ENCODE results near the gene NCOA3.

Gene NCOA3

DNA sequence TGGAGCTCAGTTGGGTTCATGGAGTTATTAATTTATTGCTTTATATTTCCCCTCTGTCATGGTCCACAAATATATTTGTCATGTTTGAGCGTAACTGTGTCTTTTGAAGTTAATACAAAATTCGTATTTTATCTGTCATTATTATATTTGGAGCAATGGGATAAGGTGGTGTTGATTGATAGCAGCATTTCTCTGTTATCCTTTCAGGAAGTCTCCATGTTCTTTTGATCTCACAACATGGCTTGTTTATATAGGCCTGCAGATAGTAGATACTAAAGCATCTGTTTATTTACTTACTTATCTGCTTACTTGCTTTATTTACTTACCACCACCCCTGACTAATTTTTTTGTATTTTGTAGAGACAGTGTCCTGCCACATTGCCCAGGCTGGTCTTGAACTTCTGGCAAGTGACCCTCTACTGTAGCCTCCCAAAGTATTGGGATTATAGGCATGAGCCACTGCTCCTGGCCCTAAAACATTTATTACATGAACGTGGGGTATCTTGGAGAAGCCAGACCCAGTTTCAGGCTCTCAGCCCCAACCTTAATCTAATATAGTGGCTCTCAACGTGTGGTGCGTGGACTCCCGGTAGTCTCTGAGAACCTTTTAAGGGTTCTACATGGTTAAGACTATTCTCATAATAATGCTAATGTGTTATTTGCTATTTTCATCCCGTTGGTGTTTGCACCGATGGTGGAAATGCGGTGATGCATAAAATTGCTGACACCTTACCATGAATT, 104.2 kb downstream of the NCOA3 start:
- DNase-seq, result no peak

DNA sequence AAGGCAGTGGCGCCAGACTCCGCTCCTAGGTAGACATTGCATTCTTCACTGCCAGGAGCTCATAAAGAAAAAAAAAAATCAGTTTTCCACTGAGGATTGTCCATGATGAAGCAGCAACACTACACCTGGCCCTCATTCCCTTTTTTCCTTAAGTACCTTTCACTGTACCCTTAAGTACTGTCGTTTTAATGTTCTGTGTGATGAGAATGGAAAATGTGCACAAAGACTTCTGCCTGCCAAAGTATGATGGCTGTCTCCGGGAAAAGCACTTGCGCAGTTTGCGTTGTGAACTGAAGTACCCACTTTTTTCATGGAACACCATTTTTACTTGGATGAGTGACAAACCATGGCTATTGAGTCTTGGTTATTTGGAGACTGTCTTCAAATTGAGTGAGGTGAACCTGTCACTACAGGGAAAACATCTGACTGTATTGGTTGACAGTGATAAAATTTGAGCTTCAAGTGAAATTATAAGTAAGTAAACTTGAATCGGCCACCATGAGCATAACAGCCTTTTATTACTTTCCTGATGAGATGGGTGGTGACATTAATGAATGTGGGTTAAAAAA, 104.8 kb downstream of the NCOA3 start:
- DNase-seq, result no peak

DNA sequence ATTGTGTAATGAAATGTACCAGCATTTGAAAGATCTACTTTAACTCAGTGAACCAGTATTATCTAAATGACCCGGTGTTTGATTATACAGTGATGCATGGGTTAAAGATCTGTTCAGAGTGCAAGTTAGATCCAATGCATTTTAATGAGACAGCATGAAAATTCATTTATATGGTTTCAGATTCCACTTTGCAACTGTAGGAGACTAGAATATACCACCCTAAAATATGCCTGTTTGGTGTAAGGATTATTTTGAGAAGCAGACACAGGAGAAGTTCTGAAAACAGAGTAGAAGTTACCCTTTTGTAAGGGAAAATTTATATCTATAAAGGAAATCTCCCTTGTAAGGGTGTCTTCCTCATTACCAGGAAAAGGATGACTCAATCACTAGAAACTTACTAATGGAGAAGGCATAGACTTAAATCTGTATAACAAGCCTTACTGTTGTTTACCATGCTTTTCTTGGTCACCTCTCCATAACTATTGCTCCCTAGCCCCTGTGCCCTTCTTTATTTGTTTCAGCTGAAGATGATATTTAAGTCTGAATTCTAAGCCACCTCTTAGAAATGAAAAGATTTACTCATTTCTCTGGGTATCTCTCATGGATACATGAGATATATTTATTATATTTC, 105.4 kb downstream of the NCOA3 start:
- no peak for DNase-seq

DNA sequence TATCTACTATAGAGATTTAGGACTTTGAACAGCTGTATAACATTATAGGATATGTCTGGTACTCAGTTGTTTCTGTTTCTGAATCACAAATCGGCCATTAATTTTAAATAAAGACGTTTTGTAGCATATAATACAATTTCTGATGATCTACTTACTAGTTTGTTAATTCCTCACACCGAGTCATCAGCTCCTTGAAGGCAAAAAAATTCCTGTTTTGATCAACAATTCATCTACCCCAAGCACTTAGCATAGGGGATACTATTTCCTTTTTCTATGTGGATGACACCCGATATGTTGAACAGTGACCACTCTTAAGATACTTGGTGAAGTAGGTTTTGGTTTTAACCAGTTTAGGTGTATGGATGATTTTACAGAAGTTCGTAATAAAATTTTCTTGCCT, 107.3 kb downstream of the NCOA3 start:
- no peak for DNase-seq

DNA sequence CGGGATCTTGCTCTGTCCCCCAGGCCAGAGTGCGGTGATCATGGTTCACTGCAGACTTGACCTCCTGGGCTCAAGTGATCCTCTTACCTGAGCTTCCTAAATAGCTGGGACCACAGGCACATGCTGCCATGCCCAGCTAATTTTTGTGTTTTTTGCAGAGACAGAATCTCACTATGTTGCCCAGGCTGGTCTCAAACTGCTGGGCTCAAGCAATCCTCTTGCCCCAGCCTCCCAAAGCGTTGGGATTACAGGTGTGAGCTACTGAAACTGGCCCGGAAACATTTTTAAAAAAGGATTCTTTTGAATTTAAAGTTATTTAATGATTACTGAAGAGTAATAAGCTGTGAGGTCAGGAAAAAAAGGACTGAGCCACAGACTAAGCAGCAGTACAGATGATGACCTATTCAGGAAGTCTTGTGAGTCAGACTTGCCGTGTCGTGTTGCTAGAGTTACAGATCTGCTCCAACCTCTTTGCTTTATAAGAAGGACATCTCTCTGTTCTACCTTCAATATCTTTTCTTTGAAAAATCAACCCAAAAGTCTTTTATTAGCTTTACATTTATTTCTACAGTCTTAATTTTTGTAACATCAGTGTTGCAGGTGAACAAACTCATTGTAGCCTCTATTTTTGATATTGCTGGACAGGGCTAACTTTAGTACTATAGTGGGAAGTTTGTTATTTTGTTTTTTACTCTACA, 108.7 kb downstream of the NCOA3 start:
- DNase-seq, result peak; percentile 41

DNA sequence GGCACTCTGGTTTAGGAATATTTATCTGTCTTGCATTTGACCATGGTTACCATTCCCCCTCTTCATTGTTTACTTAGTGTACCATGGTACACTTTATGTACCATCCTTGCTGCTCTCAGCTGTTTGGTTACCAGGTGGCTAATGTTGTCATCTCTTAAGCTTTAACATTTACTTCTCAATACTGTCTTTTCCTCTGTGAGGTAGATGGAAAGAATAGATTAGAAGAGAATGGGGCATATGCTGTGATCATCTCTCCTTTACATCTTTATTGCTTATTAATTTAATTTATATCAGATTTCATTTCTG, 109.2 kb downstream of the NCOA3 start:
- DNase-seq, result no peak

DNA sequence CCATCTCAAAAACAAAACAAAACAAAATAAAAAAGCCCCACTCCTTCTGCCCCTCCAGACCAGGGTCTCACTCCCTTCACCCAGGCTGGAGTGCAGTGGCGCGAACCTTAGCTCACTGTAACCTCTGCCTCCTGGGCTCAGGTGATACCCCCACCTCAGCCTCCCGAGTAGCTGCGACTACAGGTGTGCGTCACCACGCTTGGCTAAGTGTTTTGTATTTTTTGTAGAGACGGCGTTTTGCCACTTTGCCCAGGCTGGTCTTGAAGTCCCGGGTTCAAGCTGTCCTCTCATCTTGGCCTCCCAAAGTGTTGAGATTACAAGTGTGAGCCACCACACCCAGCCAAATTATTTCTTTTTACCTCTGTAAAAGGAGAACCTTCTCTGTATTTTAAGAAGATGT, 110.1 kb downstream of the NCOA3 start:
- no peak for DNase-seq

DNA sequence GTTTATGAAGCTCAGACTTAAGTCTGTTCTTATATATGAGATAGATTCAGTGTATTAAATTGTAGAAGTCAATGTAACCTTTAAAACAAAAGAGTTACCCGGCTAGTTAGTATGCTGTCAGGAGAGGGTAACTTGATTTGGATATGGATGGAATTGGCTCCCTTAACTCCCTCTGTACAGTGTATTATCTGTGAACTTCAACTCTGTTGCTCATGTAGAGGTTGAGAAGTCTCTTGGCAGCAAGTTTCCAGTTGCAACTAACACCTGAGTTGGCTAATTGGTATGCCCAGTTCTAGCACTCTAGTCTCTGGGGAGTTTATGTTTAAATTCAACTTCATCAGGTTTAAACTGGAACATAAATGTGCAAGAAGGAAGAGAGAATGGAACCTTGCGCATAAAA, 111.0 kb downstream of the NCOA3 start:
- no peak for DNase-seq

DNA sequence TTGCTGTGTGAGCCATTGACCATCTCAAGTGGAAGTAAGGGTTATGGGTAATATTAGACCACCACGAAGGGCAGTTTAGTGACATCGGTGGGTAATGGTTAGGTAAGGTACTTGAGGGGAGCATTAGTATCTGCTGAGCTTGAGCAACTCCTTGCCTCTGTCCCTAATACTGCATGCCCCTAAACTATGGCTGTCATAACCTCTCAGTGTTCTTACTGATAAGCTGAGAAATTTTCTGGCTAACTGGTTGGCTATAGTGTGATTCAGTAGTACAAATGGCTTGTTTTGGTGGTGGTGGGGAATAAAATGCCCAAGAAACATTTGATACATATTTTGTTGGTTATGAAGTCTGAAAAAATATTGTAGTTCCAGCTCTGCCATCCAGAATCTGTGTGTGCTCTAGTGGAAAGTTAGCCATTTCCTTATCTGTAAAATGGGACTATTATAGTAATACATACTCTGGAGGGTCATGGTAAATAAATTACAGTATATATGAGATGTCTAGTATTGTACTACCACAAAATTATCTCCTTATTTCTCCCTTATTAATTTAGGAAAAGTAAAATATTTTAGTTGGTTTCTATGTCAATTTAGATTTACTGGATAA, 113.1 kb downstream of the NCOA3 start:
- no peak for DNase-seq

DNA sequence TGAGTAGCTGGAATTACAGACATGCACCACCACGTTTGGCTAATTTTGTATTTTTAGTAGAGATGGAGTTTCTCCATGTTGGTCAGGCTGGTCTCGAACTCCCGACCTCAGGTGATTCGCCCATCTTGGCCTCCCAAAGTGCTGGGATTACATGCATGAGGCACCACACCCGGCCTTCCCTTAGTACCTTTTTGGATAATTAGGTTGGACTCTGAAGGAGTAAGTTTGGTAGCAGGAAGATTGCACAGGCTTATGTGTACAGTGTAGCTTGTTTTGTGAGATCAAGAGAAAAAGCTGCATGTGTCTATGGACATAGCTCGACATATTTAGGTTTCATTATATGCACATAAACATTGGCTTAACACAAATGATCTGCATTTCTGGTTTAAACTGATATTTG, 116.8 kb downstream of the NCOA3 start:
- DNase-seq, result no peak

DNA sequence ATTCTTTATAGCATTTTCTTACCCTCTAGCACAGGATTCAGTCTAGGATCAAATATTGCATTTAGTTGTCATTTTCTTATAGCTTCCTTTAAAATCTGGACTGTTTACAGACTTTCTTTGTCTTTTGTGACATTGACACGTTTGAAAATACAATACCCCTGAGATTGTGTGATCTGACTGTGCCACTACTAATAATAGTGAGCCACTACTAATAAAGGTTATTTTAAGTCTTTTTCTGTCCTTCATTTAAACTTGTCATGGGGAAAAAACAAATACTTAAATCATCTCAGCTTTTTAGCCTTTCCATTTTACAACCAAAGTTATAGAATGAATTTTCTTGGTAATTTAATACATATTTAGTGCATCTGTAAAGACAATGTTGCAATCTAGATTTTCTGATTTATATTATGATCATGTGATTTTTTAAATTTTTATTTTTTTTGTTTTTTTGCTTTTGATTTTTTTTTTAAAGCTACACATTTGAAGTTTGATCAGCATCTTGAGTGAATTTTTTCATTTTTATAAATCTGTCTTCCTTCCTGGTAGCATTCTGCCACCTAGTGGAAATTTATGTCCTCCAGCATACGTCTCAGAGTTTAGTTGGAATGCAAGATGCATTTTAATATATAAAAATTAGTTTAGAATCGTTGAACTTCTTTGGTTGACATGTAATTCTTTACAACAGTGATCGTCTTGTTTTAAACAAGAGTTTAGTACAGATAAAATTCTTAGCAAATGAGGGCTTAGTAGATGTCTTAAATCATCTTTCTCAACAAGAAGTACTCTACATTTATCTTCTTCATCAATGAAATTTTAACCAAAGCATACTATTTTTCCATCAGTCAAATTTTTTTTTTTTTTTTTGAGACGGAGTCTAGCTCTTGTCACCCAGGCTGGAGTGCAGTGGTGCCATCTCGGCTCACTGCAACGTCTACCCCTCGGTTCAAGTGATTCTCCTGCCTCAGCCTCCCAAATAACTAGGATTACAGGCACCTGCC, 119.4 kb downstream of the NCOA3 start:
- DNase-seq, result peak; percentile 14

DNA sequence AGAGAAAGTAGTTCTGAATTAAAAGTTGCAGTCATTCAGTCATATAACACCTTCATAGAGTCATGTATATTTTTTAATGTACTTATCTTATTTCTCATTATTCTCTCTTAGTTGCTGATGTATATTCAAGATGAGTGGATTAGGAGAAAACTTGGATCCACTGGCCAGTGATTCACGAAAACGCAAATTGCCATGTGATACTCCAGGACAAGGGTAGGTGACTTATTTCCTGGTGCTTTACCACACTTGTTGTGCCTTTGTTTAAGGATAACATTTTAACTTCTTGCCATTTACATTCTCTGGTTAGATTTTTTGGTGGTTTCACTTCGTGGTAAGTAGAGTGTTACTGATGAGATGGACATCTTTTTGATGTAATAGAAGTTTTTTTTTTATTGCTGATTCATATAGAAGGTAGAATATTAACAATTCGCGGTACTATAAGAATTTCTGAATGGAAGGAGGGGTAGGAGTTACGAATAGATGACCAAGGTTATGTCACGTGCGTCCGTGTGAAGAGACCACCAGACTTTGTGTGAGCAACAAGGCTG, 120.5 kb downstream of the NCOA3 start:
- DNase-seq, result no peak

DNA sequence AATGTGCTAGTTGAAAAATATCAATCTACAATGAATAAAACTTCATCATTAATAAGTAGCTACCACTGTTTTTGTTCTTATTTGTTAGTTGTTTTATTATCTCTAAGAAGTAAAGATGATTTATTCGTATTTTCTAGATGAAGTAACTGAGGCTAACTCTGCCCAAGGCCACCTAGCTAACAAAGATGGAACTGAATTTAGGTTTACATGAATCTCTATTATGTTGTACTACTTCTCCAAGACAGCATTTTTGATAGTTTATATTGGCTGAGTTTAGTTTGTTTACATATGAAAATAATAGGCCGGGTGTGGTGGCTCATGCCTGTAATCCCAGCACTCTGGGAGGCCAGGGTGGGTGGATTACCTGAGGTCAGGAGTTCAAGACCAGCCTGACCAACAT, 121.5 kb downstream of the NCOA3 start:
- no peak for DNase-seq

DNA sequence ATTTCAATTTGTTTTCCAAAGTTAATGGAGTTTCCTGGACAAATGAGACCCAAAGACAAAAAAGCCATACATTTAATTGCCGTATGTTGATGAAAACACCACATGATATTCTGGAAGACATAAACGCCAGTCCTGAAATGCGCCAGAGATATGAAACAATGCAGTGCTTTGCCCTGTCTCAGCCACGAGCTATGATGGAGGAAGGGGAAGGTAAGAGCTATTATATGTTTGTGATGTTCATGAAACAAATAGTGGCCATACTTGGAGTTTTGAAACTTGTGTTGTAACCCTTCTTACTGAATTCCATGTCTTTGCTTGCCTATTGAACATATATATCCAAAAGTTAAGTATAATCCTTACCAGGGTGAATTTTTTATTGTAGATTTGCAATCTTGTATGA, 125.9 kb downstream of the NCOA3 start:
- DNase-seq, result no peak

DNA sequence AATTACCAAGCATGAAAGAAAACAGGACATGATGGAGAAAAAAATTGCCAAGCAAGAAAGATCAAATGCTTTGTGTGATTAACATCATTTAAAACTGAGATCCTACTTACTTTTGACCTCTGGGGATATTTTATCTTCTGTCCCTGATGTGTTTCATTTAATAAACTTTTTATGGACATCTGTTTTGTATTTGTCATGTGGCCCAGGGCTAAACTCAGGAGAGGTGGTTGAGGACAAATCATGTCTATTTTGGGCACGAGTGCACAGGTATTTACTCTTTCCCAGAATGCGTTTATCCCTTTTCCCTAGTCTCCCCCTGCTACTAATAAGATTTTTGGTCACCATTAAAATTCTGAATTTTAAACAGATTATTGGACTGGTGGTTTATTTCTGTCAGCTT, 128.2 kb downstream of the NCOA3 start:
- DNase-seq, result no peak

DNA sequence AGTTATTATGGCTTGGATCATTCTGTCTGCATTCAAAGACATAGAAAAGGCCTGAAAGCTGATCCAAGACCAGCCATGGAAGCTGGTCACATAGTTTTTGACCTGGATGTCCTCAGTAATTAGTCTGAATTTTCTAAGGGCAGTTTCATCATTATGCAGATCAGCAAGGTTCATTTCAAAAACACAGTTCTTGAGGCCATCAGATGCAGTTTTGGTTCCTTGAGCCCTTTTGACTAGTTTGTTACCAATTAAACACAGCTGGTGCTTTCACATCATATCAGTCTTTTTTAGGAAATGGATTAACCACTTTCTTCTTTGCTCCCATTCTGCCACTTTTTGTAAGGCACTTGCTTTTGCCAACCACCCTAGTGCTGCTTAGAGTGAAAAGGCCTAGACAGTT, 129.4 kb downstream of the NCOA3 start:
- DNase-seq, result no peak

DNA sequence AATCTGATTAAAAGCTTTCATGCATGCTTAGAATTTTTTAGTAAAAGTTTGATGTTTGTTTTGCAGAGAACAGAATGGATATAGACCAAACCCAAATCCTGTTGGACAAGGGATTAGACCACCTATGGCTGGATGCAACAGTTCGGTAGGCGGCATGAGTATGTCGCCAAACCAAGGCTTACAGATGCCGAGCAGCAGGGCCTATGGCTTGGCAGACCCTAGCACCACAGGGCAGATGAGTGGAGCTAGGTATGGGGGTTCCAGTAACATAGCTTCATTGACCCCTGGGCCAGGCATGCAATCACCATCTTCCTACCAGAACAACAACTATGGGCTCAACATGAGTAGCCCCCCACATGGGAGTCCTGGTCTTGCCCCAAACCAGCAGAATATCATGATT, 133.6 kb downstream of the NCOA3 start:
- DNase-seq, result no peak

DNA sequence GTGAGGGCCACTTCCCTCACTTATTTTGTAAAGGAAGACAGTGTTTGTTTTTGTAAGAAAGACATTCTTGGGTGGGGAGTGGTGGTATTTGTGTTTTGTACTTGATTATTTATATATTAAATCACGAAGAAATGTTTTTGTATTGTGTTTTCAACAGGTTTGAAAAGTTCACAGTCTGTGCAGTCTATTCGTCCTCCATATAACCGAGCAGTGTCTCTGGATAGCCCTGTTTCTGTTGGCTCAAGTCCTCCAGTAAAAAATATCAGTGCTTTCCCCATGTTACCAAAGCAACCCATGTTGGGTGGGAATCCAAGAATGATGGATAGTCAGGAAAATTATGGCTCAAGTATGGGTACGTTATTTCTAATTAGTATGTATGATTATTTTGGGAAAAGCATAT, 137.2 kb downstream of the NCOA3 start:
- no peak for DNase-seq

DNA sequence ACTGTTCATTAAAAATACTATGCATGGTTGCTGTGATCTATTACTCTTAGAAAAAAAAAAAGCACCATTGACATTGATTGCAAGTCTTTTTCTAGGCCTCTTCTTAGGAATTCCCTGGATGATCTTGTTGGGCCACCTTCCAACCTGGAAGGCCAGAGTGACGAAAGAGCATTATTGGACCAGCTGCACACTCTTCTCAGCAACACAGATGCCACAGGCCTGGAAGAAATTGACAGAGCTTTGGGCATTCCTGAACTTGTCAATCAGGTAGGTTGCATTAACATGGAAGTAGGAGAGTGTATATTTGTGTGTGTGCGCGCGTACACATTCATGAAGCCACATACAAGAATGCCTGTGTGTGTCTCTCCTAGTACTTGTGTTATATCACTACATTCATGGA, 140.4 kb downstream of the NCOA3 start:
- no peak for DNase-seq

DNA sequence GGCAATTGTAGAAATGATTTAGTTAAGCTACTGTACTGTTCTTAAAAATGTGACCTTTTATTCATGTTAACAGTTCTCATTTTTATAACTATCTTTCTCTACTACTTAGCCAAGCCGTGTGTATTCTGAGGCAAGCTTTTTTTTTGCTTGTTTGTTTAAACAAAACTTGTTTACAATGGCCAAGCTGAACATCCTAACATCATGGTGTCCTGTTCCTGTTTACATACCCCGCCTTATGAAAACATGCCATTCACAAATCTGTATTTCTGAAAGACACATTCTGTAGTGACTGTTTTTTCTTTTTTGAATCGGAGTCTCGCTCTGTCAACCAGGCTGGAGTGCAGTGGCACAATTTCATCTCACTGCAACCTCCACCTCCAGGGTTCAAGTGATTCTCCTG, 140.9 kb downstream of the NCOA3 start:
- DNase-seq, result no peak

DNA sequence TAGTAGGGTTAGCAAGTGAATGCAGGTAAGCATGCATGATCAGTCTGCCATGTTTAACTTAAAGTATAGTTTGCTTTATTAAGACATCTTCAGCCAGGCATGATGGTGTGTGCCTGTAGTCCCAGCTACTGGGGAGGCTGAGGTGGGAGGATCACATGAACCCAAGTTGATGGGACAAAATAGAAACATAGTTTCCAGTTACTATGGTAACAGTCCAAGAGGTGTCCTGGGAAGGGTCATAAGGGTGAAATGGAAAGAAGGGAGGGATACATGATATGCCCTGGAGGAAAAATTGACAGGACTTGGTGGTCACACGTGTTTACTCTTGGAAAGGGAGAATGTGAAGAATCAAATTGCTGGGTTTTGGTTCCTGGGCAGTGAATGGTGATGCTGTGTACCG, 143.9 kb downstream of the NCOA3 start:
- no peak for DNase-seq

DNA sequence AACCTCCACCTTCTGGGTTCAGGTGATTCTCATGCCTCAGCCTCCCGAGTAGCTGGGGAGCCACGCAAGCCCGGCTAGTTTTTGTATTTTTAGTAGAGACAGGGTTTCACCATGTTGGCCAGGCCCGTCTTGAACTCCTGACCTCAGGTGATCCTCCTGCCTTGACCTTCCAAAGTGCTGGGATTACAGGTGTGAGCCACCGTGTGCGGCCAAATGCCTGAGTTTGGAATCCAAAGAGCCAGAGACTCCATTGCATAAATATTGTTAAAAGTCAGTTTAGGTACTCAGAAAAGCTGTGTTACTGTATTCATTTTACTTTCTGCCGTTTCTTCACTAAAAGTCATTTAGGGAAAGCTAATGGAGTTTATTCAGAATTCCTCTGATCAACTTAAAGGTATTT, 146.3 kb downstream of the NCOA3 start:
- no peak for DNase-seq
